ENCODE results near the gene PDCD7.
"Not testable (repeated sequence)": the region's sequence is repeated elsewhere in the genome, so short reads cannot be mapped to it uniquely, and the experiment has no call there.

The PDCD7 gene

GRCh38 chr15:65115542-65115941 lies 18.1 kb downstream of the PDCD7 start:
- DNase-seq = no peak

- DNase-seq = no peak
Measured at GRCh38 chr15:65115086-65115485, 18.5 kb downstream of the PDCD7 start, which contains the start of gene UBAP1L. TSS of gene UBAP1L (minus strand) at chr15:65115200. CDS start at chr15:65106215, 8,985 bp downstream.

GRCh38 chr15:65110676-65111292 lies 22.8 kb downstream of the PDCD7 start:
- no peak for DNase-seq

- DNase-seq = no peak
Measured at GRCh38 chr15:65106011-65106590, 27.5 kb downstream of the PDCD7 start.

- DNase-seq = no peak
Measured at GRCh38 chr15:65105038-65105437, 28.6 kb downstream of the PDCD7 start.

- DNase-seq = no peak
Measured at GRCh38 chr15:65102912-65103311, 30.7 kb downstream of the PDCD7 start.

GRCh38 chr15:65101891-65102708 lies 31.5 kb downstream of the PDCD7 start:
- no peak for DNase-seq

GRCh38 chr15:65101411-65101890 lies 32.2 kb downstream of the PDCD7 start:
- peak; percentile 19 to 41 for DNase-seq

GRCh38 chr15:65100442-65100841 lies 33.2 kb downstream of the PDCD7 start:
- no peak for DNase-seq

- not testable (repeated sequence) for DNase-seq
Measured at GRCh38 chr15:65099801-65100200, 33.8 kb downstream of the PDCD7 start.

GRCh38 chr15:65099336-65099735 lies 34.3 kb downstream of the PDCD7 start:
- DNase-seq = no peak

- DNase-seq = no peak
Measured at GRCh38 chr15:65097651-65098263, 35.9 kb downstream of the PDCD7 start.

- DNase-seq = no peak
Measured at GRCh38 chr15:65096481-65097385, 36.9 kb downstream of the PDCD7 start.

GRCh38 chr15:65095747-65096104 lies 37.9 kb downstream of the PDCD7 start:
- DNase-seq = no peak

- DNase-seq = no peak
Measured at GRCh38 chr15:65095011-65095746, 38.4 kb downstream of the PDCD7 start.

- DNase-seq = no peak
Measured at GRCh38 chr15:65094294-65094995, 39.2 kb downstream of the PDCD7 start.

- not testable (repeated sequence) for DNase-seq
Measured at GRCh38 chr15:65093793-65094170, 39.8 kb downstream of the PDCD7 start.

GRCh38 chr15:65092911-65093792 lies 40.5 kb downstream of the PDCD7 start:
- DNase-seq = no peak

- DNase-seq = no peak
Measured at GRCh38 chr15:65091946-65092770, 41.5 kb downstream of the PDCD7 start.
